GM12878 (cell line): ENCODE results near the gene ADGRL3. TPM values are rescaled to one million over a fixed set of nuclear protein-coding genes. Genes with fewer than 3 reads are reported as not detected.

Source experiments
- ATAC-seq: fragments of 200-7000 bp; cut with Tn5 transposase; 3 replicates; pipeline ENCODE4 v1.9.1; 2020; ENCODE audit warnings: mild to moderate bottlenecking, moderate library complexity
- BruUV-seq: library from RNA; stranded (reverse); fragments of 400-500 nt; replicated peaks from 2 replicates; lab custom pipeline; 2021; lab: Mats Ljungman, UMichigan
- CTCF ChIA-PET: fragments of 300-600 bp; sonication (Branson Sonifier 250); formaldehyde crosslinking; extraction: SDS; loops from one replicate; lab custom pipeline; 2021; ENCODE audit warnings: inconsistent platforms; lab: Yijun Ruan, JAX
- POLR2A ChIA-PET: fragments of 350-600 bp; formaldehyde crosslinking; extraction: SDS; loops from one replicate; lab custom pipeline; 2021; ENCODE audit warnings: inconsistent platforms; lab: Charles Lee
- RAD21 ChIA-PET: fragments of 300-600 bp; sonication (Branson Sonifier 250); formaldehyde crosslinking; loops from one replicate; lab custom pipeline; 2023; ENCODE audit warnings: antibody characterized with exemption; ENCODE audit not compliant: unreplicated experiment; lab: Charles Lee
- SMC1A ChIA-PET: fragments of 300-600 bp; sonication (Branson Sonifier 250); formaldehyde crosslinking; loops from one replicate; lab custom pipeline; 2023; ENCODE audit not compliant: unreplicated experiment, uncharacterized antibody; lab: Charles Lee
- DNase-seq: peaks from one replicate; pipeline ENCODE4 v3.0.0-alpha.2; 2011; ENCODE audit warnings: low read depth, low spot score
- FAIRE-seq: peaks from 3 replicates; lab custom pipeline; 2011; peaks lifted over from hg19 to GRCh38; lab: Jason Lieb, UNC
- H2AFZ ChIP-seq: 2 replicates; pipeline ENCODE4 v1.6.0; 2011; ENCODE audit warnings: low read depth, low read length, control low read depth; ENCODE audit not compliant: control insufficient read depth
- H3K27ac ChIP-seq: 2 replicates; pipeline ENCODE4 v1.5.1; 2011; ENCODE audit warnings: control low read depth; ENCODE audit not compliant: control insufficient read depth, insufficient read depth
- H3K27me3 ChIP-seq, 2 experiments: replicated peaks in 1 of 2; 2 replicates each; pipeline versions ENCODE4 v1.6.0 to v1.6.1; 2011; ENCODE audit warnings: low read length in 1 of 2; ENCODE audit not compliant: control insufficient read depth in 2 of 2, insufficient read depth in 2 of 2
- H3K36me3 ChIP-seq, 2 experiments: 2 replicates each; pipeline ENCODE4 v1.5.1; 2011; ENCODE audit warnings: low read length in 1 of 2; ENCODE audit not compliant: control insufficient read depth in 2 of 2, insufficient read depth in 2 of 2
- H3K4me1 ChIP-seq: 2 replicates; pipeline ENCODE4 v1.6.1; 2011; ENCODE audit warnings: mild to moderate bottlenecking, low read length, moderate library complexity, mixed read lengths; ENCODE audit not compliant: control insufficient read depth, insufficient read depth
- H3K4me2 ChIP-seq: 2 replicates; pipeline ENCODE4 v1.6.0; 2011; ENCODE audit warnings: control low read depth; ENCODE audit not compliant: control insufficient read depth, insufficient read depth
- H3K4me3 ChIP-seq: fragments of 200-600 bp; sonication (generic); 2 replicates; pipeline ENCODE4 v1.5.1; 2016
- H3K79me2 ChIP-seq: 2 replicates; pipeline ENCODE4 v1.6.0; 2011; ENCODE audit warnings: low read length; ENCODE audit not compliant: control insufficient read depth, insufficient read depth
- H3K9ac ChIP-seq: 2 replicates; pipeline ENCODE4 v1.8.0; 2011; ENCODE audit warnings: low read length, control low read depth, mixed read lengths; ENCODE audit not compliant: control insufficient read depth, insufficient read depth
- H3K9me3 ChIP-seq: replicated peaks from 3 replicates; pipeline ENCODE4 v1.5.1; 2011; ENCODE audit warnings: mild to moderate bottlenecking, low read length; ENCODE audit not compliant: control insufficient read depth, insufficient read depth
- H4K20me1 ChIP-seq: 2 replicates; pipeline ENCODE4 v1.6.0; 2011; ENCODE audit not compliant: control insufficient read depth, insufficient read depth
- CBFB ChIP-seq: IDR thresholded peaks from 2 replicates; pipeline ENCODE4 v1.6.1; 2016; ENCODE audit warnings: antibody characterized with exemption, low read depth
- DPF2 ChIP-seq: fragments of 450-650 bp; IDR thresholded peaks from 2 replicates; pipeline ENCODE4 v1.6.1; 2017; ENCODE audit warnings: mild to moderate bottlenecking
- ETV6 ChIP-seq, 2 experiments: fragments of 450-650 bp in 1 of 2; IDR thresholded peaks in 1 of 2; conservative IDR thresholded peaks in 1 of 2; 2 replicates each; pipeline ENCODE4 v1.6.1; 2014; ENCODE audit warnings: antibody characterized with exemption in 1 of 2, borderline replicate concordance in 1 of 2, low read depth in 1 of 2, mild to moderate bottlenecking in 1 of 2, moderate library complexity in 1 of 2
- GATAD2B ChIP-seq: fragments of 450-650 bp; conservative IDR thresholded peaks from 2 replicates; pipeline ENCODE4 v1.6.1; 2017; ENCODE audit warnings: low read depth, mild to moderate bottlenecking, moderate library complexity
- IRF3 ChIP-seq: fragments of 450-650 bp; IDR thresholded peaks from 2 replicates; pipeline ENCODE4 v1.6.1; 2014; ENCODE audit warnings: mild to moderate bottlenecking
- KLF5 ChIP-seq: fragments of 450-650 bp; IDR thresholded peaks from 2 replicates; pipeline ENCODE4 v1.6.1; 2014; ENCODE audit warnings: mild to moderate bottlenecking; ENCODE audit not compliant: partially characterized antibody
- POLR2A ChIP-seq: IDR thresholded peaks from 2 replicates; pipeline ENCODE4 v1.6.1; 2011; ENCODE audit warnings: low read depth, mild to moderate bottlenecking, low read length
- POU2F2 ChIP-seq: IDR thresholded peaks from 3 replicates; pipeline ENCODE4 v1.6.1; 2011; ENCODE audit warnings: low read depth, mild to moderate bottlenecking, low read length, borderline replicate concordance
- WRNIP1 ChIP-seq: IDR thresholded peaks from 2 replicates; pipeline ENCODE4 v1.6.1; 2011; ENCODE audit warnings: low read depth, low read length, improper control_type of control experiment, borderline replicate concordance
- ZBTB4 ChIP-seq: fragments of 450-650 bp; formaldehyde crosslinking; IDR thresholded peaks from 2 replicates; pipeline ENCODE4 v1.4.0; 2022; ENCODE audit warnings: mild to moderate bottlenecking, moderate library complexity
- WGBS: methylation state at CpG from one replicate; pipeline ENCODE4 v1.1.6; 2016; ENCODE audit warnings: low lambda C conversion rate; ENCODE audit not compliant: insufficient replicate concordance, insufficient coverage; ENCODE audit errors: missing lambda C conversion rate; 5-methylcytosine and 5-hydroxymethylcytosine counted together
- in situ Hi-C: fragments of 300-500 bp; cut with MboI; formaldehyde crosslinking; loops from 9 replicates; pipeline ENCODE4 v1.14.3; 2018; ENCODE audit warnings: mixed read lengths
- intact Hi-C: fragments of 100-400 bp; cut with micrococcal nuclease; formaldehyde crosslinking; loops from one replicate; pipeline ENCODE4 v1.14.2; 2022; ENCODE audit not compliant: unreplicated experiment
- polyA plus RNA-seq, 11 experiments: library from polyadenylated mRNA; depleted of rRNA in 4 of 11; unstranded in 6 of 11; stranded (reverse) in 5 of 11; fragments of >200 nt; fragmentation: Nextera tagmentation in 4 of 11; fragmentation: Illumina TruSeq in 1 of 11; extraction: Ambion mirVana in 4 of 11; extraction: Trizol in 1 of 11; gene quantifications; 1 replicate in 1 of 11; 2 replicates in 10 of 11; pipeline versions ENCODE4 v1.2.1 to v1.2.3, GENCODE V29; 2011 to 2016; ENCODE audit warnings: inconsistent platforms in 2 of 11, missing spikeins in 2 of 11, low read depth in 1 of 11
- total RNA-seq, 4 experiments: library from RNA; depleted of rRNA in 3 of 4; stranded (reverse); fragments of >200 nt in 3 of 4; fragmentation: Illumina TruSeq in 1 of 4; extraction: Trizol in 1 of 4; gene quantifications; 2 replicates each; pipeline versions ENCODE4 v1.2.1 to v1.2.3, GENCODE V29; 2013 to 2021

ADGRL3 gene
- total and polyA plus RNA-seq, 10 of the 15 experiments (the other 5 are each of a cell fraction or from before 2014, with no cell fraction given): 1.1 TPM; not detected in 9

GRCh38 chr4:61442936-61443335, 242.8 kb downstream of the ADGRL3 start:
- 0% methylated on average over 2 of the region's 2 CpGs for WGBS
- in situ Hi-C loops: no loop called here

More at GRCh38 chr4:61442936-61443335, 242.8 kb downstream of the ADGRL3 start:
- ChIA-PET POLR2A (no interaction called here), SMC1A (no interaction called here), CTCF (no interaction called here), RAD21 (no interaction called here)
- no peak overlapping the region for H3K4me2 ChIP-seq
- H2AFZ ChIP-seq: no peak overlapping the region
- H3K27ac ChIP-seq: no peak overlapping the region
- DNase-seq (no peak), FAIRE-seq (no peak), ATAC-seq (no peak)
- no peaks in the 10 kb centered on the region for H3K4me1 ChIP-seq
- H3K79me2 ChIP-seq: no peaks in the 10 kb centered on the region
- no peaks in the 10 kb centered on the region for H3K9me3 ChIP-seq
- no peak overlapping the region for H3K4me3 ChIP-seq
- intact Hi-C loops: no loop called here
- no peak overlapping the region for H3K9ac ChIP-seq
- no peaks in the 10 kb centered on the region for H3K36me3 ChIP-seq
- TF ChIP-seq POU2F2: no peak
- no peak for TF ChIP-seq CBFB
- no peak for TF ChIP-seq ETV6 (conservative IDR thresholded peaks at IDR 0.05 in 1 of 2, IDR thresholded peaks at IDR 0.05 in 1 of 2; ENCODE audit: borderline replicate concordance in 1 of 2, low read depth in 1 of 2)
- no peak for TF ChIP-seq IRF3
- TF ChIP-seq WRNIP1: no peak
- no peak for TF ChIP-seq KLF5
- TF ChIP-seq POLR2A: no peak
- no peak for TF ChIP-seq GATAD2B
- TF ChIP-seq DPF2: no peak
- TF ChIP-seq ZBTB4 (CRISPR knock-in tag): no peak
- no TSS peak for BruUV-seq
- no peaks in the 10 kb centered on the region for H4K20me1 ChIP-seq
- H3K27me3 ChIP-seq: no peaks in the 10 kb centered on the region
